HG02973 (cell line): ENCODE measurements around the gene ALDH9A1.
"Not testable (repeated sequence)": the region's sequence is repeated elsewhere in the genome, so short reads cannot be mapped to it uniquely, and the experiment has no call there.

Source experiments
- ATAC-seq: cut with Tn5 transposase; IDR thresholded peaks from one replicate; pipeline ENCODE4 v1.9.1; 2021; ENCODE audit warnings: moderate library complexity; ENCODE audit not compliant: unreplicated experiment

Gene ALDH9A1

GRCh38 chr1:165688046-165688445 lies 10.3 kb downstream of the ALDH9A1 start:
- no peak for ATAC-seq

- ATAC-seq, result peak; percentile 53
Measured at GRCh38 chr1:165686971-165687433, 11.4 kb downstream of the ALDH9A1 start.

GRCh38 chr1:165686121-165686970 lies 12.0 kb downstream of the ALDH9A1 start:
- peak; percentile 43 for ATAC-seq

DNA sequence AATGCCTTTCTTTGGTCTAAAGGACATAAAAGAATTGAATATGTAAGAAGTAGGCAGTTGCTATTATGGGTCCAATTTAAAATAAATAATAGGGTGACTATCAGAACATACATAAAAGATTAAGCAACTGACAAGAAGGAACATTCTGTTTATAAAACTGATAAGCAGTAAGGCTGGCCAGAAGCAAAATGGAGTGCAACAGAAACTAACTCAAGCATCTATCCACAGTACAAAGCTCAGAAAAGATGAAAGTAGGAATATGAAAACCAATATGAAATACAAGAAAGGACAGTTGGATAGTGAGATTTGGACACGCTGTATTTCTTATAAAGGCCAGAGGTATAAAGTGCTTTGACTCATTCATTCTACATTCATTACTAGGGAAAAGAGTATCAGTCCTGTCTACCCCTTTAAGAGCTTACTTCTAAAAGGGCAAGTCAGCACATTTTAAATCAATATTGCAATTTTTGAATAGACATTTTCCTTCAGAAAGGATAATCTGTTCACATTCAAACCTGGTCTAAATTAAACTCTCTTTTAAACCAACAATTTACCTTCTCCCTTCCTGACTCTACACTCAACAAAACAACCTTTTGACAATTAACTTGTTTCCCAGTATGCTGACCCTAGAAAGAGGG lies 14.4 kb downstream of the ALDH9A1 start:
- ATAC-seq, result no peak

DNA sequence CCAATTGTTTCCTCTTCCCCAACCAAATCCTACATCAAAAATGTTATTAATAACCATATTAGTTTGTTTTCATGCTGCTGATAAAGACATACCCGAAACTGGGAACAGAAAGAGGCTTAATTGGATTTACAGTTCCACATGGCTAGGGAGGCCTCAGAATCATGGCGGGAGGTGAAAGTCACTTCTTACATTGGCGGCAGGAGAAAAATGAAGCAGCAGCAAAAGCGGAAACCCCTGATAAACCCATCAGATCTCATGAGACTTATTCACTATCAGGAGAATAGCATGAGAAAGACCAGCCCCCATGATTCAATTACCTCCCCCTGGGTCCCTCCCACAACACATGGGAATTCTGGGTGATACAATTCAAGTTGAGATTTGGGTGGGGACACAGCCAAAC lies 17.6 kb downstream of the ALDH9A1 start:
- ATAC-seq, result not testable (repeated sequence)

DNA sequence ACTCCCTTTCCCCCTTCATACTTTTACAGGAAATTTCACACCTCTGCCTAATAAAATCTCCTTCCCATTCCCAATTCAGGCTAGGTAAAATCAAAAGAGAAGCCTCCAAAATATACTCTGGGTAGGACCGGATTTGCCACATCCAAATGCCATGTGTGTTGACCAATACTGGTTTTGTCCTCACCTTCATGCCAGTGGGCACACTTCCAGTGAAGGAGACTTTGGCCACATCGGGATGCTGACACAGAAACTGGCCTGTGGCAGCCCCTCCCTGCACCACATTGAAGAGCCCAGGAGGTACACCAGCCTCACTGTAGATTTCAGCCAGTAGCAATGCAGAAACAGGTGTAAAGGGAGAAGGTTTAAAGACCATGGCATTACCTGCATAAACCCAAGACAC lies 18.1 kb downstream of the ALDH9A1 start:
- ATAC-seq, result no peak

GRCh38 chr1:165679282-165680036 lies 18.9 kb downstream of the ALDH9A1 start:
- no peak for ATAC-seq

GRCh38 chr1:165678509-165678908 lies 19.9 kb downstream of the ALDH9A1 start:
- no peak for ATAC-seq

- ATAC-seq, result no peak
Measured at GRCh38 chr1:165675794-165676193, 22.6 kb downstream of the ALDH9A1 start.

DNA sequence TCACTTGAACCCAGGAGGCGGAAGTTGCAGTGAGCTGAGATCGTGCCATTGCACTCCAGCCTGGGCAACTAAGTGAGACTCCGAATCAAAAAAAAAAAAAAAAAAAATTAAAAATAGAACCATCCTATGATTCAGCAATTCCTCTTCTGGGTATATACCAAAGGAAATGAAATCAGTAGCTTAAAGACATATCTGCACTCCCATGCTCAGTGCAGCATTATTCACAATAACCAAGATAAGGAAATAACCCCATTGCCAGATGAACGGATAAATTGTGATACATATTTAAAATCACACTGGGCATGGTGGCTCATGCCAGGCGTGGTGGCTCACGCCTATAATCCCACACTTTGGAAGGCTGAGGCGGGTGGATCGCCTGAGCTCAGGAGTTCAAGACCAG lies 23.8 kb downstream of the ALDH9A1 start:
- no peak for ATAC-seq

GRCh38 chr1:165671526-165671925 lies 26.8 kb downstream of the ALDH9A1 start:
- ATAC-seq, result no peak

DNA sequence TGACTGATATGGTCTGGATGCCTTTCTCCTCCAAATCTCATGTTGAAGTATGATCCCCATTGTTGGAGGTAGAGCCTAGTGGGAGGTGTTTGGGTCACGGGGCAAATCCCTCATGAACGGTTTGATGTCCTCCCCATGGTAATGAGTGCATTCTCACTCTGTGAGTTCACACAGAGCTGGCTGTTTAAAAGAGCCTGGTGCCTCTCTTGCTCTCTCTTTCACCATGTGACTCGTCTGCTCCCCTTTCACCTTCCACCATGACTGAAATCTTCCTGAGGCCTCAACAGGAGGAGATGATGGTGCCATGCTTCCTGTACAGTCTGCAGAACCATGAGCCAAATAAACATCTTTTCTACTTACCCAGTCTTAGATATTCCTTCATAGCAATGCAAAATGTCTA lies 30.2 kb downstream of the ALDH9A1 start:
- ATAC-seq, result no peak

DNA sequence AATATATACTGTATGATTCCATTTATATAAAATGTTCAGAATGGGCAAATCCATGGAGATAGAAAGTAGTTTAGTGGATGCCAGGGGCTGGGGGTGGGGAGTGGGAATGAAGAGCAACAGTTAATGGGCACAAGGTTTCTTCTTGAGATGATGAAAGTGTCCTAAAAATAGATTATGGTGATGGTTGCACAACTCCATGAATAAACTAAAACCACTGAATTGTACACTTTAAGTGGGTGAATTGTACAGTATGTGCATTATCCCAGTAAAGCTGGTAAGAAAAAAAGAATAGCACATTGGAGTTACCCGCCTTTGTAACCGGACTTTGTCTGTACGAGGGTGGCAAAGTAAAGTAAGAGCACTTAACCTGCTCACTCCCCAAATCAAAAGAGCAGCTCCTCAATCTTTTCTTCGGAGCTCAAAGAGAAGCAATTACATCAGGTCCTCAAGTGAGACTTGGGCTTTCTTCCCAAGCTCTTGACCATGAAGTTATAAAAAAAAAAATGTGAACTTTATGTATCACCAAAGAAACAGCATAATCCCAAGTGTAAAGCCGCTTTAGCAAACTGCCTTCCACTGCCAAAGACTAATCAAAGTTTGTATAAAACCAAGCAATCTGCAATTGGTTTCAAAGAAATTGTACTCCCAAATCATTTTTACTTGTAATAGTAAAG lies 32.1 kb downstream of the ALDH9A1 start:
- ATAC-seq, result no peak

DNA sequence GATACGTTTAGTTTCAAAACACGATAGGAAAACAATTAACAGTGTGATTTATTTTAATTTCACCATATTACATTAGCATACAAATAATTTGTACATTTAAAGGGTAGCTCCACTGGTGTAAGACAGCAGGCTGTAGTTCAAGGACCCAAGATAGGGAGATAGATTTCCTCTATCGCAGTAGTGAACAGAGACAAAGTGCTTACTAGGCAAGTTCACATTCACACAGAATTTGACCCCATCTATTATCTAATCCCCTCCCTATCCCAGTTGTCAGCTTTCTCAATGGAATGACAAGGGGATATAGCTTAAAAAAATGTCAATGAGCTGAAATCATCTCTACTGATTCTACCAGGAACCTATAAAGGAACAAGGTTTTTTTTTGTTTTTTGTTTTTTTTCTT lies 36.2 kb downstream of the ALDH9A1 start:
- no peak for ATAC-seq

GRCh38 chr1:165661703-165662102 lies 36.7 kb downstream of the ALDH9A1 start:
- ATAC-seq, result no peak

DNA sequence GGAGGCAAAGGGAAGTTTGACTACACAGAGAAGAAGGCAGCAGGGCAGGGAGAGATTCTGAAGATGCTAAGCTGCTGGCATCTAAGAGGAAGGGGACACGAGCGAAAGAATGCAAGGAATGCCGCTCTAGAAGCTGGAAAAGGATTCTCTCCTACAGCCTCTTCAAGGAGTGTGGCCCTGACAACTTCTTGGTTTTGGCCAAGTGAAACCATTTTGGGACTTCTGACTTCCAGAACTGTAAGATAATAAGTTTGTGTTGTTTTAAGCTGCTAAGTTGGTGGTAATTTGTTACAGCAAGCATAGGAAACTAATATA lies 38.8 kb downstream of the ALDH9A1 start:
- ATAC-seq, result no peak

DNA sequence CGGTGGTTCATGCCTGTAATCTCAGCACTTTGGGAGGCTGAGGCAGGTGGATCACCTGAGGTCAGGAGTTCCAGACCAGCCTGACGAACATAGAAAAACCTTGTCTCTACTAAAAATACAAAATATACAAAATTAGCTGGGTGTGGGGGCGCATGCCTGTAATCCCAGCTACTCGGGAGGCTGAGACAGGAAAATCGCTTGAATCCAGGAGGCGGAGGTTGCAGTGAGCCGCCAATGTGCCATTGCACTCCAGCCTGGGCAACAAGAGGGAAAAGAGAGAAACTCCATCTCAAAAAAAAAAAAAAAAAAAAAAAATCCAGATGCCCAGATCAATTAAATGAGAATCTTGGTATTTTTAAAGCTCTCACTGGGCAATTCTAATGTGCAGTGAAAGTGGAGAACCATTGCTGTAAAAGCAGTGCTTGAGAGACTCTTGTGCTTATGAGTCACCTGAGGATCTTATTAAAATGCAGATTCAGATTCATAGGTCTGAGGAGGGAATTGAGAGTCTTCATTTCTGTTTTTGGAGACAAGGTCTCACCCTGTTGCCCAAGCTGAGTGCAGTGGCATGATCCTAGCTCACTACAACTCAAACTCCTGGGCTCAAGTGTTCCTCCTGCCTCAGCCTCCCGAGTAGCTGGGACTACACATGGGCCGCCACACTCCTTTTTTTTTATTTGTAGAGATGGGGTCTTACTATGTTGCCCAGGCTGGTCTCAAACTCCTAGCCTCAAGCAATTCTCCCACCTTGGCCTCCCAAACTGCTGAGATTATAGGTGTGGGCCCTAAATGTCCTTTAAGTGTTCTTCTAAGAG lies 39.4 kb downstream of the ALDH9A1 start:
- ATAC-seq, result not testable (repeated sequence)

DNA sequence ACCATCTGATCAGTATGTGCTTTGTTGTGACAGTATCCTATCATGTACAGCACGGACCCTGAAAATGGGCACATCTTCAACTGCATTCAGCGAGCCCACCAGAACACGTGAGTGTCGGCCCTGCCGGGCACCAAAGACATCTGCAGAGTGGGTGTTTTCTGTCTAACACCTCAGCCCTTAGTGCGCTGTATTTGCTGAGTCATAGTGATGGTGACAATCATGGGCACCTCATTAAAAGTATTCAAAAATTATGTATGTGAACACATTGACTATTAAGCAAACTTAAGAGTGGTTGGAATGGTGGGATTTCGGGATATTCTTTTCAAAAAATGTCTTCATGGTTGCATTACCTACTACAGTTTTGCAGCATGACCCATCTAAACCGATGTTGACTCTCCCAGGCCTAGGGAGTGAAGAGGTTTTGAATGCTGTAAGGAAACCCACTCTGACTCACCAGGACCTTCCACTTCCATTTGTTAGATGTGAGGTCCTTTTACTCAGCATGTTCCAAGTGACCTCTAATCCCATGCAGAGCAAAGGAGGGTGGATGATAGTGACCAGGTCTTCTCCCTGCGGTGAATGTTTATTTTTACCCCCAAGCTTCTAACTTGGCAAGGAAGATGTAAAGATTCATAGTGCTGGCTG lies 47.3 kb downstream of the ALDH9A1 start:
- no peak for ATAC-seq

DNA sequence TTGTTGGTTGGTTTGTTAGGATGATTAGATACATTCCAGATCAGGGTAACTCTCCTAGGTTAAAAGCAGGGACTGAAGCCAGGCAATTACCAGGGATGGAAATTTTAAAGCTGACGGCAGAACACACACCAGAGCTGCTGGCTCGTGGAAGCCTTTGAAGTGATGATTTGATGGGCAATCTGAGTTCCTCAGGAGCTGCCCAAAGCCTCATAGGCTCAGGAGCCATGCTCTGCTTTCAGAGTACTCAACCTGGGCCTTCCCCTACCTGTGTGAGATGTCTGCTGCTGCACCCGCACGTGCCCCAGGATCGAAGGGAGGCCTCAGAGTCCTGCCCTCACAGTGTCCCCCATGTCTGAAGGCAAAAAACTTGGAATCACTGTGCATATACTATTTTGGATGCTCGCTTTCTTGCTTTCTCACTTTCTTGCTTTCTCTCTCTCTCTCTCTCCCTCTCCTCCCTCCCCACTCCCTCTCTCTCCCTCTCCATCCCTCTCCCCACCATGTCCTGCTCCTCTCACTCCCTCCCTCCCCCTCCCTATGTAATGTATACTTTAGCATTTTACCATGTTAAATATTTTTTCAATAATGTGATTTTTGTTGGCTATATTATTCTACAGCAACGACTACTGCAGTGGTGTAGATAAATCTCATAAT lies 49.3 kb downstream of the ALDH9A1 start:
- ATAC-seq, result no peak
